ENCODE results near the gene TMEM63B. TPM values are rescaled to one million over a fixed set of nuclear protein-coding genes. Genes with fewer than 3 reads are reported as not detected.

TMEM63B gene
- total and polyA plus RNA-seq, 2 experiments from 2014 or later: 14.1 to 43.2 TPM

- H3K4me1 ChIP-seq (ENCODE audit: insufficient read depth): no peaks in the 10 kb centered on the region
- no peak overlapping the region for H3K9ac ChIP-seq
- DNase-seq: peak; percentile 85
- no peaks in the 10 kb centered on the region; the same call in 1 of the 2 replicates for H4K20me1 ChIP-seq (ENCODE audit: insufficient read depth)
- TF ChIP-seq EZH2 (IDR thresholded peaks at IDR 0.05; ENCODE audit: insufficient read depth, poor library complexity, severe bottlenecking) (no peak), EZH2phosphoT487 (IDR thresholded peaks at IDR 0.05; ENCODE audit: insufficient read depth, low read depth) (no peak)
- H3K27ac ChIP-seq: no peak overlapping the region
- no peaks in the 10 kb centered on the region for H3K27me3 ChIP-seq (replicated peaks; ENCODE audit: insufficient read depth)
- H3F3A ChIP-seq (ENCODE audit: insufficient read depth): peaks cover 6% of the 10 kb centered on the region; the same call in 1 of the 2 replicates
- H3K9me2 ChIP-seq (ENCODE audit: insufficient read depth): no peaks in the 10 kb centered on the region
- no peak overlapping the region for H2AFZ ChIP-seq
- peaks cover 3% of the 10 kb centered on the region; the same call in 1 of the 2 replicates for H3K36me3 ChIP-seq (ENCODE audit: low read depth)
- no peaks in the 10 kb centered on the region for H3K79me2 ChIP-seq (ENCODE audit: insufficient read depth)
- H3K4me3 ChIP-seq: no peak overlapping the region
- H3K9me3 ChIP-seq (ENCODE audit: low read depth): no peaks in the 10 kb centered on the region
- H3K4me2 ChIP-seq (ENCODE audit: unreplicated experiment): no peak overlapping the region
- WGBS, 2 experiments (ENCODE audit: low coverage in 1 of 2, low lambda C conversion rate in 2 of 2, missing lambda C conversion rate in 2 of 2): 21 to 23% methylated on average over 3 of the region's 3 CpGs
- in situ Hi-C loops (cut with MboI): loop anchor here (25.0 kb wide), 1 partner anchor 434 kb away; no protein-coding TSS in a partner anchor
These were observed 30.7 kb upstream of the TMEM63B start for GRCh38 chr6:44096612-44097011.

GRCh38 chr6:44097782-44098317 lies 29.5 kb upstream of the TMEM63B start:
- H3K9me3 ChIP-seq (ENCODE audit: low read depth): no peaks in the 10 kb centered on the region
- WGBS, 2 experiments (ENCODE audit: low coverage in 1 of 2, low lambda C conversion rate in 2 of 2, missing lambda C conversion rate in 2 of 2): 50% methylated on average over 2 of the region's 2 CpGs
- H3K36me3 ChIP-seq (ENCODE audit: low read depth): peaks cover 3% of the 10 kb centered on the region; the same call in 1 of the 2 replicates
- H3K9ac ChIP-seq: no peak overlapping the region
- H2AFZ ChIP-seq: no peak overlapping the region
- H3K9me2 ChIP-seq (ENCODE audit: insufficient read depth): no peaks in the 10 kb centered on the region
- H3F3A ChIP-seq (ENCODE audit: insufficient read depth): peaks cover 6% of the 10 kb centered on the region; the same call in 1 of the 2 replicates
- in situ Hi-C loops (cut with MboI): loop anchor here (25.0 kb wide), 1 partner anchor 436 kb away; no protein-coding TSS in a partner anchor
- no peaks in the 10 kb centered on the region for H3K4me1 ChIP-seq (ENCODE audit: insufficient read depth)
- no peaks in the 10 kb centered on the region for H3K79me2 ChIP-seq (ENCODE audit: insufficient read depth)
- H3K4me2 ChIP-seq (ENCODE audit: unreplicated experiment): no peak overlapping the region
- DNase-seq: no peak
- H3K4me3 ChIP-seq: no peak overlapping the region
- H3K27me3 ChIP-seq (replicated peaks; ENCODE audit: insufficient read depth): no peaks in the 10 kb centered on the region
- H4K20me1 ChIP-seq (ENCODE audit: insufficient read depth): no peaks in the 10 kb centered on the region; the same call in 1 of the 2 replicates
- no peak overlapping the region for H3K27ac ChIP-seq
- TF ChIP-seq EZH2 (IDR thresholded peaks at IDR 0.05; ENCODE audit: insufficient read depth, poor library complexity, severe bottlenecking) (no peak), EZH2phosphoT487 (IDR thresholded peaks at IDR 0.05; ENCODE audit: insufficient read depth, low read depth) (no peak)

GRCh38 chr6:44099192-44099591 lies 28.2 kb upstream of the TMEM63B start:
- Histone ChIP-seq H3K4me3 (no peak overlapping the region), H3K4me2 (ENCODE audit: unreplicated experiment) (no peak overlapping the region), H3K27ac (no peak overlapping the region), H3K79me2 (ENCODE audit: insufficient read depth) (0 out of 2 replicates have a peak, but pooled peaks cover 3% of the 10 kb centered on the region), H3K27me3 (replicated peaks; ENCODE audit: insufficient read depth) (no peaks in the 10 kb centered on the region), H3K36me3 (ENCODE audit: low read depth) (peaks cover 3% of the 10 kb centered on the region; the same call in 1 of the 2 replicates), H3K4me1 (ENCODE audit: insufficient read depth) (no peaks in the 10 kb centered on the region), H3K9me2 (ENCODE audit: insufficient read depth) (no peaks in the 10 kb centered on the region), H3K9ac (no peak overlapping the region), H4K20me1 (ENCODE audit: insufficient read depth) (no peaks in the 10 kb centered on the region; the same call in 1 of the 2 replicates), H2AFZ (no peak overlapping the region), H3F3A (ENCODE audit: insufficient read depth) (peaks cover 6% of the 10 kb centered on the region; the same call in 1 of the 2 replicates), H3K9me3 (ENCODE audit: low read depth) (no peaks in the 10 kb centered on the region)
- no peak for DNase-seq
- no peak for TF ChIP-seq EZH2 (IDR thresholded peaks at IDR 0.05; ENCODE audit: insufficient read depth, poor library complexity, severe bottlenecking)
- no peak for TF ChIP-seq EZH2phosphoT487 (IDR thresholded peaks at IDR 0.05; ENCODE audit: insufficient read depth, low read depth)
- in situ Hi-C loops (cut with MboI): loop anchor here (25.0 kb wide), 1 partner anchor 437 kb away; no protein-coding TSS in a partner anchor
- WGBS, 2 experiments (ENCODE audit: low coverage in 1 of 2, low lambda C conversion rate in 2 of 2, missing lambda C conversion rate in 2 of 2): 40 to 46% methylated on average over 1 of the region's 1 CpG

GRCh38 chr6:44100088-44100550 lies 27.2 kb upstream of the TMEM63B start:
- peaks cover 5% of the 10 kb centered on the region; the same call in 1 of the 2 replicates for H3K36me3 ChIP-seq (ENCODE audit: low read depth)
- H3K9me2 ChIP-seq (ENCODE audit: insufficient read depth): no peaks in the 10 kb centered on the region
- peaks cover 7% of the 10 kb centered on the region; the same call in 1 of the 2 replicates for H3K79me2 ChIP-seq (ENCODE audit: insufficient read depth)
- DNase-seq: peak; percentile 67
- in situ Hi-C loops (cut with MboI): no loop called here
- no peak for TF ChIP-seq EZH2 (IDR thresholded peaks at IDR 0.05; ENCODE audit: insufficient read depth, poor library complexity, severe bottlenecking)
- no peak for TF ChIP-seq EZH2phosphoT487 (IDR thresholded peaks at IDR 0.05; ENCODE audit: insufficient read depth, low read depth)
- peaks cover 6% of the 10 kb centered on the region; the same call in 1 of the 2 replicates for H3F3A ChIP-seq (ENCODE audit: insufficient read depth)
- H3K27ac ChIP-seq: no peak overlapping the region
- no peak overlapping the region for H2AFZ ChIP-seq
- H3K27me3 ChIP-seq (replicated peaks; ENCODE audit: insufficient read depth): no peaks in the 10 kb centered on the region
- no peaks in the 10 kb centered on the region for H3K9me3 ChIP-seq (ENCODE audit: low read depth)
- no peaks in the 10 kb centered on the region for H3K4me1 ChIP-seq (ENCODE audit: insufficient read depth)
- WGBS, 2 experiments (ENCODE audit: low coverage in 1 of 2, low lambda C conversion rate in 2 of 2, missing lambda C conversion rate in 2 of 2): 0 to 7% methylated on average over 1 of the region's 1 CpG
- no peak overlapping the region for H3K9ac ChIP-seq
- H3K4me2 ChIP-seq (ENCODE audit: unreplicated experiment): no peak overlapping the region
- no peaks in the 10 kb centered on the region; the same call in 1 of the 2 replicates for H4K20me1 ChIP-seq (ENCODE audit: insufficient read depth)
- H3K4me3 ChIP-seq: no peak overlapping the region
